Subcutaneous abdominal adipose tissue (tissue), 5 donors: ENCODE measurements around the gene ANO10.

Experiments
- H3K27ac ChIP-seq: one replicate; pipeline ENCODE4 v1.7.0; 2013; ENCODE audit warnings: low read depth, mild to moderate bottlenecking, inconsistent platforms, low read length, moderate library complexity
- H3K27me3 ChIP-seq, 5 donors: one replicate each; pipeline ENCODE4 v1.7.0; 2013; ENCODE audit warnings: low read length in 5 of 5, inconsistent platforms in 1 of 5; ENCODE audit not compliant: control insufficient read depth in 5 of 5, insufficient read depth in 4 of 5
- H3K36me3 ChIP-seq, 5 donors: one replicate each; pipeline ENCODE4 v1.7.0; 2013; ENCODE audit warnings: low read length in 5 of 5; ENCODE audit not compliant: control insufficient read depth in 5 of 5, insufficient read depth in 5 of 5
- H3K4me1 ChIP-seq, 5 donors: one replicate each; pipeline ENCODE4 v1.7.0; 2013; ENCODE audit warnings: low read length in 5 of 5, mild to moderate bottlenecking in 3 of 5, moderate library complexity in 1 of 5; ENCODE audit not compliant: control insufficient read depth in 5 of 5, insufficient read depth in 5 of 5
- H3K4me3 ChIP-seq, 5 donors: one replicate each; pipeline ENCODE4 v1.7.0; 2013; ENCODE audit warnings: low read length in 5 of 5, low read depth in 1 of 5
- H3K9ac ChIP-seq, 5 donors: one replicate each; pipeline ENCODE4 v1.7.0; 2013; ENCODE audit warnings: low read length in 5 of 5, mild to moderate bottlenecking in 4 of 5, moderate library complexity in 3 of 5
- H3K9me3 ChIP-seq, 5 donors: one replicate each; pipeline ENCODE4 v1.7.0; 2013; ENCODE audit warnings: low read length in 5 of 5; ENCODE audit not compliant: control insufficient read depth in 5 of 5
- donor health status: healthy.
- donor health status: healthy.
- donor health status: healthy.
- donor health status: healthy.
- donor health status: healthy.

The ANO10 gene

GRCh38 chr3:43415088-43415487 lies 206.7 kb downstream of the ANO10 start:
- H3K4me3 ChIP-seq = no peak overlapping the region
- H3K36me3 ChIP-seq = no peaks in the 10 kb centered on the region
- H3K27me3 ChIP-seq = no peaks in the 10 kb centered on the region
- no peak overlapping the region for H3K27ac ChIP-seq
- H3K9me3 ChIP-seq = no peaks in the 10 kb centered on the region
- no peak overlapping the region for H3K9ac ChIP-seq
- peaks cover 0 to 14% (median 0%) of the 10 kb centered on the region in 5 donors for H3K4me1 ChIP-seq

GRCh38 chr3:43413676-43414368 lies 208.0 kb downstream of the ANO10 start:
- Histone ChIP-seq H3K4me3 (no peak overlapping the region), H3K27me3 (no peaks in the 10 kb centered on the region), H3K4me1 (peaks cover 0 to 11% (median 0%) of the 10 kb centered on the region in 5 donors), H3K27ac (no peak overlapping the region), H3K9ac (no peak overlapping the region), H3K9me3 (no peaks in the 10 kb centered on the region), H3K36me3 (peaks cover 0 to 3% (median 0%) of the 10 kb centered on the region in 5 donors)

GRCh38 chr3:43411429-43411828 lies 210.4 kb downstream of the ANO10 start:
- no peak overlapping the region for H3K27ac ChIP-seq
- H3K36me3 ChIP-seq = peaks cover 0 to 5% (median 0%) of the 10 kb centered on the region in 5 donors
- peaks cover 0 to 9% (median 0%) of the 10 kb centered on the region in 5 donors for H3K4me1 ChIP-seq
- H3K4me3 ChIP-seq = no peak overlapping the region
- H3K9ac ChIP-seq = no peak overlapping the region
- H3K9me3 ChIP-seq = no peaks in the 10 kb centered on the region
- no peaks in the 10 kb centered on the region for H3K27me3 ChIP-seq

- H3K27ac ChIP-seq = no peak overlapping the region
- H3K9me3 ChIP-seq = no peaks in the 10 kb centered on the region
- H3K36me3 ChIP-seq = peaks cover 0 to 5% (median 0%) of the 10 kb centered on the region in 5 donors
- H3K4me1 ChIP-seq = peaks cover 0 to 9% (median 0%) of the 10 kb centered on the region in 5 donors
- no peak overlapping the region for H3K9ac ChIP-seq
- H3K4me3 ChIP-seq = no peak overlapping the region
- H3K27me3 ChIP-seq = no peaks in the 10 kb centered on the region
Measured at GRCh38 chr3:43410592-43410991, 211.2 kb downstream of the ANO10 start.

GRCh38 chr3:43409506-43409905 lies 212.3 kb downstream of the ANO10 start:
- Histone ChIP-seq H3K4me3 (no peak overlapping the region), H3K9ac (no peak overlapping the region)

GRCh38 chr3:43406643-43407023 lies 215.2 kb downstream of the ANO10 start:
- Histone ChIP-seq H3K27me3 (no peaks in the 10 kb centered on the region), H3K4me3 (no peak overlapping the region), H3K4me1 (no peaks in the 10 kb centered on the region), H3K9ac (no peak overlapping the region), H3K36me3 (peaks cover 0 to 5% (median 0%) of the 10 kb centered on the region in 5 donors), H3K27ac (no peak overlapping the region), H3K9me3 (no peaks in the 10 kb centered on the region)

More at GRCh38 chr3:43409506-43409905, 212.3 kb downstream of the ANO10 start:
- Histone ChIP-seq H3K36me3 (peaks cover 0 to 5% (median 0%) of the 10 kb centered on the region in 5 donors), H3K27ac (no peak overlapping the region), H3K9me3 (no peaks in the 10 kb centered on the region), H3K4me1 (peaks cover 0 to 6% (median 0%) of the 10 kb centered on the region in 5 donors), H3K27me3 (no peaks in the 10 kb centered on the region)

GRCh38 chr3:43405888-43406642 lies 215.7 kb downstream of the ANO10 start:
- Histone ChIP-seq H3K27ac (no peak overlapping the region), H3K36me3 (peaks cover 0 to 5% (median 0%) of the 10 kb centered on the region in 5 donors), H3K4me1 (peaks cover 0 to 1% (median 0%) of the 10 kb centered on the region in 5 donors), H3K9ac (no peak overlapping the region), H3K4me3 (no peak overlapping the region), H3K27me3 (no peaks in the 10 kb centered on the region), H3K9me3 (no peaks in the 10 kb centered on the region)

GRCh38 chr3:43400781-43401730 lies 220.8 kb downstream of the ANO10 start:
- H3K36me3 ChIP-seq = no peaks in the 10 kb centered on the region
- H3K4me3 ChIP-seq = no peak overlapping the region
- H3K4me1 ChIP-seq = peaks cover 0 to 13% (median 6%) of the 10 kb centered on the region in 5 donors
- H3K9ac ChIP-seq = no peak overlapping the region
- H3K9me3 ChIP-seq = no peaks in the 10 kb centered on the region
- H3K27me3 ChIP-seq = no peaks in the 10 kb centered on the region
- H3K27ac ChIP-seq = no peak overlapping the region

- Histone ChIP-seq H3K36me3 (no peaks in the 10 kb centered on the region), H3K9me3 (no peaks in the 10 kb centered on the region), H3K4me1 (peaks cover 0 to 13% (median 6%) of the 10 kb centered on the region in 5 donors), H3K27me3 (no peaks in the 10 kb centered on the region), H3K4me3 (no peak overlapping the region), H3K27ac (no peak overlapping the region), H3K9ac (no peak overlapping the region)
Measured at GRCh38 chr3:43400167-43400566, 221.6 kb downstream of the ANO10 start.
